Measurements from ENCODE around the gene RGL2.

DNA sequence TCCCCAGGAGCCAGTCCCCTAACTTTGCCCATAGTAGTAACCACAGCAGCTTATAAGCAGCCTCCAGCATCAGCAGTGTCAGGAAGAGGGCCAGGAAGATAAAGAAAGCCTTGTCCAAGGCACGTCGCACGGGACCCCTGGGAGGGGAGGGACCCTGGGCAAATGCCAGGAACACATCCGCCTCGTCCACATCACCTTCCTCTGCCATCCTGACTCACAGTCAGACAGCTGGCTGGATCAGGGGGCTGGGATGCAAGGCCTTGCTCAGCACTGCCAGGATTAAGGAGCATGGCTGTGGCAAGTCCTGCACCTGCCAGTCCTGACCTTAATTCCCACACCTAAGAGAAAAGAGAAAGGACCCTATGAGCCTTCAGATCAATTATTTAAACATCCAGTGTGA is 30.3 kb upstream of the RGL2 start:
- TF ChIP-seq, protein P1, sequence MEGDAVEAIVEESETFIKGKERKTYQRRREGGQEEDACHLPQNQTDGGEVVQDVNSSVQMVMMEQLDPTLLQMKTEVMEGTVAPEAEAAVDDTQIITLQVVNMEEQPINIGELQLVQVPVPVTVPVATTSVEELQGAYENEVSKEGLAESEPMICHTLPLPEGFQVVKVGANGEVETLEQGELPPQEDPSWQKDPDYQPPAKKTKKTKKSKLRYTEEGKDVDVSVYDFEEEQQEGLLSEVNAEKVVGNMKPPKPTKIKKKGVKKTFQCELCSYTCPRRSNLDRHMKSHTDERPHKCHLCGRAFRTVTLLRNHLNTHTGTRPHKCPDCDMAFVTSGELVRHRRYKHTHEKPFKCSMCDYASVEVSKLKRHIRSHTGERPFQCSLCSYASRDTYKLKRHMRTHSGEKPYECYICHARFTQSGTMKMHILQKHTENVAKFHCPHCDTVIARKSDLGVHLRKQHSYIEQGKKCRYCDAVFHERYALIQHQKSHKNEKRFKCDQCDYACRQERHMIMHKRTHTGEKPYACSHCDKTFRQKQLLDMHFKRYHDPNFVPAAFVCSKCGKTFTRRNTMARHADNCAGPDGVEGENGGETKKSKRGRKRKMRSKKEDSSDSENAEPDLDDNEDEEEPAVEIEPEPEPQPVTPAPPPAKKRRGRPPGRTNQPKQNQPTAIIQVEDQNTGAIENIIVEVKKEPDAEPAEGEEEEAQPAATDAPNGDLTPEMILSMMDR (IDR thresholded peaks at IDR 0.05; ENCODE audit: borderline replicate concordance, extremely low read depth, low read length, poor library complexity, severe bottlenecking), result no peak
- no peak for TF ChIP-seq EZH2 (IDR thresholded peaks at IDR 0.05; ENCODE audit: borderline replicate concordance, low read depth, low read length, severe bottlenecking)

Measured in DND-41 (cell line).